Stimulated activated naive CD8-positive, alpha-beta T cell treated with anti-CD3 and anti-CD28 coated beads, Interleukin-15, Interleukin-2, amounts not matched to agents 100 U/mL and 50 U/mL, for 24 hours (primary cell): ENCODE measurements around the gene ARHGAP19.

ENCODE experiments used
- ATAC-seq: fragments of 150-1000 bp; cut with Tn5 transposase; one replicate; pipeline ENCODE4 v1.10.0; 2021
- DNase-seq: peaks from one replicate; pipeline ENCODE4 v3.0.0; 2021

Gene ARHGAP19

GRCh38 chr10:97192952-97193435, 99.4 kb downstream of the ARHGAP19 start:
- no peak for DNase-seq
- no peak for ATAC-seq

- DNase-seq (no peak), ATAC-seq (no peak)
These were observed 102.0 kb downstream of the ARHGAP19 start for GRCh38 chr10:97190450-97190849.

GRCh38 chr10:97188261-97188711, 104.2 kb downstream of the ARHGAP19 start:
- ATAC-seq (no peak), DNase-seq (no peak)

GRCh38 chr10:97186911-97187310, 105.5 kb downstream of the ARHGAP19 start:
- DNase-seq (no peak), ATAC-seq (no peak)

GRCh38 chr10:97185326-97186058, 106.9 kb downstream of the ARHGAP19 start, which contains the start of gene SLIT1:
Gene SLIT1 (minus strand): TSS chr10:97185959. CDS start chr10:97185674, 285 bp downstream.
- DNase-seq = peak; percentile 12
- ATAC-seq = no peak

- ATAC-seq = no peak
These were observed 107.5 kb downstream of the ARHGAP19 start for GRCh38 chr10:97184971-97185325.

GRCh38 chr10:97183314-97183713, 109.1 kb downstream of the ARHGAP19 start:
- ATAC-seq (no peak), DNase-seq (no peak)

More at GRCh38 chr10:97184971-97185325, 107.5 kb downstream of the ARHGAP19 start:
- no peak for DNase-seq

GRCh38 chr10:97182288-97182990, 110.0 kb downstream of the ARHGAP19 start:
- ATAC-seq = no peak
- DNase-seq = no peak

- no peak for DNase-seq
- ATAC-seq = no peak
These were observed 111.5 kb downstream of the ARHGAP19 start for GRCh38 chr10:97180986-97181385.

GRCh38 chr10:97180363-97180755, 112.1 kb downstream of the ARHGAP19 start:
- no peak for ATAC-seq
- DNase-seq = no peak

GRCh38 chr10:97179731-97180362, 112.6 kb downstream of the ARHGAP19 start:
- DNase-seq (no peak), ATAC-seq (no peak)

- DNase-seq = no peak
- ATAC-seq = no peak
These were observed 113.1 kb downstream of the ARHGAP19 start for GRCh38 chr10:97179311-97179710.

- no peak for DNase-seq
- ATAC-seq = no peak
These were observed 114.4 kb downstream of the ARHGAP19 start for GRCh38 chr10:97178074-97178473.

- DNase-seq (no peak), ATAC-seq (no peak)
These were observed 116.2 kb downstream of the ARHGAP19 start for GRCh38 chr10:97176226-97176625.

GRCh38 chr10:97175586-97175985, 116.9 kb downstream of the ARHGAP19 start:
- ATAC-seq (no peak), DNase-seq (no peak)

GRCh38 chr10:97174941-97175340, 117.5 kb downstream of the ARHGAP19 start:
- ATAC-seq (no peak), DNase-seq (no peak)

- no peak for ATAC-seq
- DNase-seq = no peak
These were observed 118.1 kb downstream of the ARHGAP19 start for GRCh38 chr10:97174276-97174775.

- ATAC-seq (no peak), DNase-seq (no peak)
These were observed 119.4 kb downstream of the ARHGAP19 start for GRCh38 chr10:97173036-97173435.
